PC-3 (cell line): ENCODE measurements around the gene NOP14. TPM values are rescaled to one million over a fixed set of nuclear protein-coding genes. Genes with fewer than 3 reads are reported as not detected.

Source experiments
- ATAC-seq: fragments of 200-7000 bp; cut with Tn5 transposase; 2 replicates; pipeline ENCODE4 v1.9.1; 2020; ENCODE audit warnings: mild to moderate bottlenecking, moderate library complexity
- BruUV-seq: library from RNA; stranded (reverse); fragments of 400-500 nt; replicated peaks from 2 replicates; lab custom pipeline; 2021; lab: Mats Ljungman, UMichigan
- CTCF ChIA-PET: fragments of 300-600 bp; sonication (Branson Sonifier 250); formaldehyde crosslinking; loops from one replicate; lab custom pipeline; 2022; ENCODE audit warnings: antibody characterized with exemption; lab: Charles Lee
- POLR2A ChIA-PET: fragments of 300-600 bp; sonication (Branson Sonifier 250); formaldehyde crosslinking; loops from one replicate; lab custom pipeline; 2022; ENCODE audit warnings: antibody characterized with exemption; ENCODE audit not compliant: unreplicated experiment; lab: Charles Lee
- DNase-seq: peaks from one replicate; pipeline ENCODE4 v3.0.0-alpha.2; 2015
- H2AFZ ChIP-seq: fragments of 300-600 bp; sonication (generic); 2 replicates; pipeline ENCODE4 v1.6.0; 2016; ENCODE audit warnings: antibody characterized with exemption, low read length
- H3F3A ChIP-seq: fragments of 300-600 bp; sonication (generic); one replicate; pipeline ENCODE4 v1.6.0; 2017; ENCODE audit warnings: antibody characterized with exemption, low read length, control low read depth, mild to moderate bottlenecking; ENCODE audit not compliant: unreplicated experiment
- H3K27ac ChIP-seq: fragments of 300-600 bp; sonication (generic); 2 replicates; pipeline ENCODE4 v1.5.1; 2016; ENCODE audit warnings: mild to moderate bottlenecking, low read length
- H3K27me3 ChIP-seq: fragments of 300-600 bp; sonication (generic); 2 replicates; pipeline ENCODE4 v1.6.1; 2016; ENCODE audit warnings: low read length, mixed read lengths
- H3K36me3 ChIP-seq: fragments of 300-600 bp; sonication (generic); 2 replicates; pipeline ENCODE4 v1.6.1; 2016; ENCODE audit warnings: low read depth, mixed run types, low read length, mixed read lengths
- H3K4me1 ChIP-seq: fragments of 300-600 bp; sonication (generic); 2 replicates; pipeline ENCODE4 v1.5.1; 2016; ENCODE audit warnings: low read length; ENCODE audit not compliant: insufficient read depth
- H3K4me2 ChIP-seq: fragments of 300-600 bp; sonication (generic); 2 replicates; pipeline ENCODE4 v1.6.0; 2016; ENCODE audit warnings: low read length
- H3K4me3 ChIP-seq: fragments of 300-600 bp; sonication (generic); 2 replicates; pipeline ENCODE4 v1.5.1; 2016; ENCODE audit warnings: mild to moderate bottlenecking, low read length, mixed read lengths
- H3K79me2 ChIP-seq: fragments of 300-600 bp; sonication (generic); 2 replicates; pipeline ENCODE4 v1.6.1; 2017; ENCODE audit warnings: low read length, mixed read lengths
- H3K9ac ChIP-seq: fragments of 300-600 bp; sonication (generic); 2 replicates; pipeline ENCODE4 v1.6.0; 2016; ENCODE audit warnings: mild to moderate bottlenecking, low read length
- H3K9me2 ChIP-seq: fragments of 300-600 bp; sonication (generic); replicated peaks from 2 replicates; pipeline ENCODE4 v1.6.1; 2016; ENCODE audit warnings: mixed run types, low read length, mixed read lengths
- H3K9me3 ChIP-seq: fragments of 300-600 bp; sonication (generic); 2 replicates; pipeline ENCODE4 v1.6.1; 2016; ENCODE audit warnings: low read length, mixed read lengths
- H4K20me1 ChIP-seq: fragments of 300-600 bp; sonication (generic); 2 replicates; pipeline ENCODE4 v1.6.1; 2016; ENCODE audit warnings: low read length, mixed read lengths
- CTCF ChIP-seq: fragments of 300-600 bp; sonication (generic); conservative IDR thresholded peaks from 2 replicates; pipeline ENCODE4 v1.5.1; 2017; ENCODE audit warnings: antibody characterized with exemption, low read depth, mild to moderate bottlenecking, low read length
- EZH2 ChIP-seq: fragments of 300-600 bp; sonication (generic); IDR thresholded peaks from one replicate; pipeline ENCODE4 v1.6.1; 2017; ENCODE audit warnings: antibody characterized with exemption, mild to moderate bottlenecking, low read length; ENCODE audit not compliant: unreplicated experiment
- EZH2phosphoT487 ChIP-seq: fragments of 300-600 bp; sonication (generic); IDR thresholded peaks from 2 replicates; pipeline ENCODE4 v1.6.1; 2018; ENCODE audit warnings: mild to moderate bottlenecking, antibody characterized with exemption, low read length, borderline replicate concordance
- intact Hi-C: fragments of 100-400 bp; cut with micrococcal nuclease; formaldehyde crosslinking; loops from 2 replicates; pipeline ENCODE4 v1.9.0; 2023
- total RNA-seq: library from RNA; depleted of rRNA; stranded (reverse); fragments of >200 nt; gene quantifications from 2 replicates; pipeline ENCODE4 v1.2.3, GENCODE V29; 2014

NOP14 gene
- total RNA-seq, 1 experiment from 2014 or later: 26.0 TPM

GRCh38 chr4:2927016-2927695 lies 36.0 kb downstream of the NOP14 start:
- ChIA-PET CTCF (no interaction called here), POLR2A (interaction anchor here (0.6 kb wide), 1 partner anchor 62 kb away, joined by 7 read pairs; no protein-coding TSS in a partner anchor)
- H3K27ac ChIP-seq: no peak overlapping the region
- no peak overlapping the region for H3K9ac ChIP-seq
- no peaks in the 10 kb centered on the region for H4K20me1 ChIP-seq
- no peaks in the 10 kb centered on the region for H3K9me2 ChIP-seq
- no peaks in the 10 kb centered on the region for H3K27me3 ChIP-seq
- intact Hi-C loops: no loop called here
- TF ChIP-seq EZH2phosphoT487 (no peak), EZH2 (no peak), CTCF (no peak)
- H3K4me3 ChIP-seq: no peak overlapping the region
- no peak overlapping the region for H2AFZ ChIP-seq
- H3F3A ChIP-seq: no peaks in the 10 kb centered on the region
- H3K79me2 ChIP-seq: no peaks in the 10 kb centered on the region
- ATAC-seq (no peak), DNase-seq (no peak)
- no TSS peak for BruUV-seq
- H3K9me3 ChIP-seq: no peaks in the 10 kb centered on the region
- H3K36me3 ChIP-seq: no peaks in the 10 kb centered on the region; the same call in 1 of the 2 replicates
- H3K4me2 ChIP-seq: no peak overlapping the region
- H3K4me1 ChIP-seq: no peaks in the 10 kb centered on the region

- Histone ChIP-seq H3K9me2 (no peaks in the 10 kb centered on the region), H3K9me3 (no peaks in the 10 kb centered on the region), H3K9ac (no peak overlapping the region), H3K4me3 (no peak overlapping the region), H4K20me1 (no peaks in the 10 kb centered on the region), H3K4me1 (no peaks in the 10 kb centered on the region), H3K79me2 (no peaks in the 10 kb centered on the region), H3K27ac (no peak overlapping the region), H3F3A (no peaks in the 10 kb centered on the region), H3K4me2 (no peak overlapping the region), H2AFZ (no peak overlapping the region), H3K36me3 (no peaks in the 10 kb centered on the region; the same call in 1 of the 2 replicates), H3K27me3 (no peaks in the 10 kb centered on the region)
- BruUV-seq: no TSS peak
- ChIA-PET POLR2A (no interaction called here), CTCF (no interaction called here)
- intact Hi-C loops: no loop called here
- ATAC-seq (no peak), DNase-seq (no peak)
- TF ChIP-seq EZH2phosphoT487: no peak
- no peak for TF ChIP-seq EZH2
- no peak for TF ChIP-seq CTCF
Measured at GRCh38 chr4:2925931-2926860, 37.0 kb downstream of the NOP14 start.
